HG02970 (cell line): ENCODE data around the gene SHQ1.

Source experiments
- ATAC-seq: cut with Tn5 transposase; IDR thresholded peaks from one replicate; pipeline ENCODE4 v1.9.1; 2021; ENCODE audit warnings: mild to moderate bottlenecking, moderate library complexity, moderate number of reproducible peaks; ENCODE audit not compliant: unreplicated experiment, low FRiP score

SHQ1 gene

DNA sequence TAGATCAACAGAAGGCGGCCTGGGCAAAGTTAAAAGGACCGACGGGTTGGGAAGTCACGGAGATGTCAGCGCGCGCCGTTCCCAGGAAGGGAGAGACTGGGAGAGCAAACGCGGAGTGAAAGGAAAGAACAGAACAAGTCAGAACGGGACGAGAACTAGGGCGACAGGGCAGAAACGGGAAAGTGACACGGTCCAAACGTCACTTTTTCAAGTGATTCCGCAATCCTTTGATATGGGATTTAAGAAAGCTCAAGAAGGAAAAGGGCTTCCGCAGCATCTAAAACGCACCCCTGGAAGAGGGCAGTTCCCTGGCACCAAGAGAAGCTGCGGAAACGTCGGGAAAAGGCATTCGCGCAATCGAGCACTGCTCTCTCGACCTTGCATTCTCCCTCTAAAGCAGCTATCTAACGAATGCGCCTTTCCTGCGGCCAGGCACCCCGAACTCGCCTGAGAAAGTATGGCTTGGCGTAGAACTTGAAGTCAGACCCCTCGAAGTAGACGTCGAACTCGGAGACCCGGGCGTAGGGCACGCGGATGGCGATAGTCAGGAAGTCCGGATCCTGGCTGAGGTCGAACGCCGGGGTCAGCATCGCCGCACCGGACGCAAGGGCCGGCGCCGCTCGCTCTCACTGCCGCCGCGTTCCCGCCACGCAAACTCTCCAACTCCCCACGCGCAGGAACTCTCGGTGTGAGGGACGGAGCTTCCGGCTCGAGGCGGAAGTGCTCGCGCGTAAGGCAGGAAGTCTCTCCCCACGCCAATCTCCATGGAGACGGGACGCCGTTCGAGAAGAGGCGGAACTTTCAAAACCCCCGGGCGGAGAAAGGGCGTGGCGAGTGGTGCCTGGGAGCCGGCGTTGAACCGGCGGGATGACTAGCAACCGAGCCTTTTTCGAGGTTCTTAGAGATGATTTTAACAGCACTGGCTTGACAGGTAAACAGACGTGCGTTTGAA is at the start of gene SHQ1:
Gene SHQ1, minus strand, starts transcription at position 695 of the 952 bp plus-strand sequence. Its CDS starts 105 bp downstream, at position 590.
- ATAC-seq, result peak; percentile 84

DNA sequence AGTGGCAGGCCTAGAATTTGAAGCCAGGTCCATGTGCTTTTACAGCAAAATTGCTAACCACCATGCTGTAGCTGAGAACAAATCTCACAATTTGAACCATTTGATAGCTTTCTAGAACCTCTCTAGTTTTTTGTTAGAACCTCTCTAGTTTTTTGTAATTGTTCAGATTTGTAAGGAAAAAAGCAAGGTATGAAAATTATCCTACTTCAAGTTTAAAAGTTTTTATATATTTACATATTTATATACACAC is 49.4 kb upstream of the SHQ1 start:
- no peak for ATAC-seq

DNA sequence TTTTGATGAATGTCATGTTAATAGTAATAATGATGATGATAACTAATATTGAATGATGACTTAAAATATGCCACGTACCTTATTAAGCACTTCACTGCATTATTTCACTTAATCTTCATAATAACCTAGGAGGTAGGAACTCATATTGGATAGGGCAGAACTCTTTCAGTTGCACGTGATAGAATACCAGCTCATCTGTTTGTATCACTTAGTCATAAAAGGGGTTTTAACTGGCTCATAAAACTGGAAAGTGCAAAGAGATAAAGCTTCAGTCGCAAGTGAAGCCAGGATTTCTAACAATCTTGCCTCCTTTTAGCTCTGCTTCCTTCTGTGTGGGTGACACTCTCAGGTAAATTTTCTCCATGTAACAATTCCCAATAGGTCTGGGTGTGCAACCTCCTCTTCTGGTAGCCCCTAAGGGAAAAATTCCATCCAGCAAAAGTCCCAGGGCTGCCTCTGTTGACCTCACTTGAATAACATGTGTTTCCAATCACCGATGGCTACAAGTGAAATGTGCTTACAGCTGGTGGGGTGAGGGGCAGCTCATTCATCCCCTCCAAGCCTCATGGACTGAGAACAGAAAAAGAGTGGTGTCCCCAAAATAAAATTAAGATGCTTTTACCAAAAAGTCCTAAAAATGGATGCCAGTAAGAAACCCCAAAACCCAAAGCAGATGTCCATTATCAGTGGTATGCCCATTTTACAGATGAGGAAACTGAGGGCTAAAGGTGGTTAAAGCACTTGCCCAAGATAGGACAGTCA is 48.9 kb upstream of the SHQ1 start:
- no peak for ATAC-seq

DNA sequence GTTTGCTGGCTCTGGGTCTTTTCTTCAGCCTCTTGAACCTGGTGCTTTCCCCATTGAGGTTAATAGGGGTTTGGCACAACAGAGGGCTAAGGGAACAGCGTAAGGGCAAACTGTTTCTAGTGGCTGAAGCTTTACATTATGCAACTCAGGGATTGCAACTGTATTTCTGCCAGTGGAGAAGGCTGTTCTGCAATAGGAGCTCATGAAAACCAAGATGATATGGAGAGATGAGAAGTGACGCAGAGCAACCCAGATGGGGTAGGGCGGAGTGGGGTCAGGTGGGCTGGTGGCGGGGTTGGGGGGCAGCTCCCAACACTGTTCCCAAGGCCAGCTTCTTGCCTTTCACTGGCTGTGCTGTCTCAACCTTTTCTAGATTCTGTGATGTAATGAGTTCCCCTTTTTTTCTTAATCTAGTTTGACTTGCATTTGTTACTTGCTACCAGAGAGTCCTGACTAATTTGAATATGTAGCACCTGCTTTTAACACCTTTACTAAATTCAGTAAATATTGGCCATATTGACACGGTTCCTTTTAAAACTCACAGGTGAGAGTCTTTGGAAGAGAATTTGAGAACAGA is 46.8 kb upstream of the SHQ1 start:
- ATAC-seq, result no peak

DNA sequence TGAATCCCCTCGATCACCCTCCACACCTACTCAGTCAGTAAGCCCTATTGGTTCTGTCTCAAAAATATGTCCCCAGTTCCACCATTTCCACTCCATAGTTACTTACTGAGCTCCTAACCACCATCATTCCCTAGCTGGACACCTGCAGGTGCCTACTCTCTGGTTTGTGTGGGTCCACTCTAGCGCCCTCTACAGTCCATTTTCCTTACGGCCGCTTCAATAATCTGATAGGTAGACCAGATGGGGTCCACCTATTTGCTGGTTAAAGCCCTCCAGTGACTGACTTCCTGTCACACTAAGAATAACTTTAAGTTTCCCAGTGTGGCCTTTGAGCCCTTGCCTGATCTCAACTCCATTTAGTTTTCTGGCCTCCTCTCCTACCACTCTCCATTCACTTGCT is 44.6 kb upstream of the SHQ1 start:
- no peak for ATAC-seq

DNA sequence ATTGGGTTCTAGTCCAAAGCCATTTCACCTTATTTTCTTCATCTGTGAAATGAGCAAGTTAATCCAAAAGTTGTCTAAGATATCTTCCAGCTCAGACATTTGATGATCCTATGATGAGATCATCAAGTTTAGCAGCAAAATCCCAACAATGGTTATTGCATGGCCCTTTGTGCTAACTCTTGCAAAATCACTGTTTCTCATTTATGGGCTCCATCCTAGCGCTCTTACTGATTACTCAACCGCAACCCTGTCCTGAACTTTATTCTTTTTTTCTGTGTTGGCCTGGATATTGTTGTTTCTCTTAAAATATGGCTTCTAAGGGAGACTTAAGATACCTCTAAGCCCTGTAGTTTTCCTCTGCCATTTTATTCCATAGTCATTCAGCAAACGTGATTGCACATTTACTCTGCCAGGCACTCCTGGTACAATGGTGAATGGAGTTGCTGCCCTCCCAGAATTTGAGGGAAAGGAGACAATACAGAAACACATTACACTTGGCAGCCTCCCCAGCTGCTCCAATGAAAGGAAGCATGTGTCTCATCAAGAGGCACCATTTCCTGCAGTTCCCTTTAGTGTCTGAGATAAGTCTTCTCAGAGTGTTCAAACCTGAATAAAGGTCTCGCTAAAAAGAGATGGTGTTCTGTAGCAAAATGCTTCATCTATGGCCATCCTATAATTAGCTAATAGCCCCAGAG is 44.0 kb upstream of the SHQ1 start:
- no peak for ATAC-seq

DNA sequence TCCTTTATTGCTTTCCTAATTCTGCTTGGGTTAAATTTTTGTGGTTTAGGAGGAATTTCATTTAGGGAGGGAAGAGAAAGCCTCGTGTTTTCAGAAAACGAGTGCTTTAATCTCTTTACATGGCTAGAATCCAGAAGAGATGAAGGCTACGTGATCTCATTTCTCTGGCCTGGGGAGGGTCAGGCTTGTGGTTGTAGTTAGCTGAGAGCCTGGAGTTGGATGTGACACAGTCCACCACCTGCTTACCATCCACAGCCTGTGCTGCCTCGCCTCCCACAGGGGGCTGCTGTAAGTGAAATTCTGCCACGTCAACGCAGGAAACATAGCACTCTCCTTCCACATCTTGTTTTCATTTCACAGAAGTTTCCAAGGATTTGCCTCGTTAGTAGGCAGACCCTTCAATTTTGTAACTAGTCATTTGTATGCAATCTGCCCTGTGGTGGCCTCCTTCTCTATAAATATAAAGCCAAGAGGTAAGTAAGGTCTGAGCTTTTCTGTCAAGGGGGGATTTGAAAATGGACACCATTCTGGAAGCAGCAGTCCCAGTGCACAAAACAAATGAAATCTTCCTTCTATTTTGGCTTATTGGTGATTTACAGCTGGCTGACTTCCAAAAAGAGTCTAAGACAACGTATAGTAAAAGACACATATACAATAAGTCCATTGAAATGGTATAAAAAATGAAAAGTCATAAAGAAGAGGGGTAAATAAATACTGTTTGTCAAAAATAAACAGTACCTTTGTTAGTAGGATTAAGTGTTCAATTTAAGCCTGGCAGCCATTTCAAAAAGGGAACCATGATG is 43.0 kb upstream of the SHQ1 start:
- no peak for ATAC-seq

DNA sequence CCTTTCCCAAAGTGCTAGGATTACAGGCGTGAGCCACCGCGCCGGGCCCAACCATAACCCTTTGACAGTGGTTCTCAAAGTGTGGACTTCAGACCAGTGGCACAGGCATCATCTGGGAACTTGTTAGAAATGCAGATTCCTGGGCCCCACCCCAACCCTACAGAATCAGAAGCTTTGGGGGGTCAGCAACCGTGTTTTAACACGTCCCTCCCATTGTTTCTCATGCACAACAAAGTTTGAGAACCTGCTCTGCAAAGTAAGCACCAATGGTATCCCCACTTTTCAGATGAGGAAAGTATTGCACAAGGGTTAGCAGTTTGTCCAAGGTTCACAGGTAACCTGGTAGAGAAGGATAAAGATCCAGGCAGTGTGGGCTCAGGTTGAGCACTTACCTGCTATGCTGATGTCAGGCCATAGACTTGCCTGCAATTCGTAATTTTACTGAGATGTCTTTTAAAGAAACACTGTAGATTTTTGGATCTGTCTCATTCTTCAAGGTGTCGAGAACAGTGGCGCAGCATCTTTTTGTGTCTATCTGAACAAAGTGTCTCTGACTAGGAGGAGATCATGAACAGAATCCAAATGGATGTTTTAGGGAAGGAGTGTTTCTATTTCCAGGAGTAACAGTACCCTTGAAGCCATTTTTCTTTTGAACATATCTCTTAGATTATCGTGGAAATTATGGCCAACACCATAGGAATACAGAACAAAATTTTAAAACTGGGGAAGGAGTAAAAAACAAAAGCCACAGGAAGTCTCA is 42.1 kb upstream of the SHQ1 start:
- ATAC-seq, result no peak

DNA sequence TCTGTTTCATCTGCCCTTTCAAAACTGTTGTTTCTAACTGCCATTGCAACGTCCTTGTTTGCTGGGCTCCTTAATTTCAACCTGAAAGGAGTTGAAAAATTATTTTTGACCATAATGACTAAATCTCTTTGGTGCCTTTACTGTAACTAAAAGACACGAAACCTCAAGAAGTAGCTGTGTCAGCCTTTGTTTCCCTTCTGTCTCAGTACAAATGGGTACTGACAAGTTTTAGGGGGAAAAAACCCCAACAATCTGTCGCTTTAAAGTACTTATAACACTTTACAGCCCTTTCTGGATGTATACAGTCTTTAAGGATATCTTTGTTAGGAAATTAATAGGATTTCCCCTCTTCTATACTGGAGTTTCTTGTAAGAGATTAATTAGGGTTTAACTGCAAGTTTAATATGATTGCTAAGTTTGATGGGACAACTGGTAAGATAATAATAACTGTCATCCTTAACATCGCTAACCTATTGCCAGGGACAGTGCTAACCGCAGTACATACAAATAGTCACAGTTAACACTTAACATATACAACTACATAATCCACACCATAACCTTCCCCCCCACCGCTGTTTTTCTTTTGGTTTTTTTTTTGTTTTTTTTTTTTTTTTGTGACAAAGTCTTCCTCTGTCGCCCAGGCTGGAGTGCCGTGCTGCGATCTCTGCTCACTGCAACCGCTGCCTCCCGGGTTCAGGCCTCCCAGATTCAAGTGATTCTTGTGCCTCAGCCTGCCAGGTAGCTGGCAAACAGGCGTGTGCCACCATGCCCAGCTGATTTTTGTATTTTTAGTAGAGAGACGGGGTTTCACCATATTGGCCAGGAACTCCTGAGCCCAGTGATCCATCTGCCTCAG is 41.3 kb upstream of the SHQ1 start:
- no peak for ATAC-seq

DNA sequence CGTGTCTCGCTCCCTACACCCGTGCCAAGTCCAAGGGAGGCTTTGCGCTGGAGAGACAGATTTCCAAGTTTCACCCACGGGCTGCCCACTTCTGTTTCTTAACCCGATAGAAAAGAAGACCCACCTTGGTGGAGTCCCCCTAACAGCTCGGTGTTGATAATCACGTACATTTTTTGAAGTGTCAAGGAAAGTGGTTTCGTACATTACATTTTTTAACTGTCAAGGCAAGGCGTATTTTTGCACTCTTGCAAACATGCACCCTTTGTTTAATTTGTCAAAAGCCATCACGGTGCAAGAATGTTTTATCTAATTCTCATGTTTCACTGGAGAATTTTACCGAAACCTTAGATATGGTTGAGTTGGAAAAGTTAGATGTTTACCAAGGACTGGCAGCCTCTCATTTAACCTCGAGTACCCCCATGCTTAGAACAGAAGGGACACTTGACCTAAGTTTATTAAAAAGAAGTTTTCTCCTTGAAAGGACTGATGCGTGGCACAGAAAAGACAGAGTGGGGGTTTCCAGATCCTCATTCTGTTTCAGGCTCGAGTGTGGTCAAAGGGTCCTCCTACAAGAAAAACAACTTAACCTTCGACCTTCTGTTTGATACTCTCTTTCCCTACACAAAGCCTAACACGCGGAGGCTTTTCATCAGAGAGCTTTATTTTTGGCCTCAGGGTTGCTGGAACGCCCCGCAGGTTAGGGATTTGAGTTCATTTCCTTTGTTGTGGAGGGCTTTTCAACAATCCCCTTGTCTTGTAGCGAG is 40.5 kb upstream of the SHQ1 start:
- no peak for ATAC-seq

DNA sequence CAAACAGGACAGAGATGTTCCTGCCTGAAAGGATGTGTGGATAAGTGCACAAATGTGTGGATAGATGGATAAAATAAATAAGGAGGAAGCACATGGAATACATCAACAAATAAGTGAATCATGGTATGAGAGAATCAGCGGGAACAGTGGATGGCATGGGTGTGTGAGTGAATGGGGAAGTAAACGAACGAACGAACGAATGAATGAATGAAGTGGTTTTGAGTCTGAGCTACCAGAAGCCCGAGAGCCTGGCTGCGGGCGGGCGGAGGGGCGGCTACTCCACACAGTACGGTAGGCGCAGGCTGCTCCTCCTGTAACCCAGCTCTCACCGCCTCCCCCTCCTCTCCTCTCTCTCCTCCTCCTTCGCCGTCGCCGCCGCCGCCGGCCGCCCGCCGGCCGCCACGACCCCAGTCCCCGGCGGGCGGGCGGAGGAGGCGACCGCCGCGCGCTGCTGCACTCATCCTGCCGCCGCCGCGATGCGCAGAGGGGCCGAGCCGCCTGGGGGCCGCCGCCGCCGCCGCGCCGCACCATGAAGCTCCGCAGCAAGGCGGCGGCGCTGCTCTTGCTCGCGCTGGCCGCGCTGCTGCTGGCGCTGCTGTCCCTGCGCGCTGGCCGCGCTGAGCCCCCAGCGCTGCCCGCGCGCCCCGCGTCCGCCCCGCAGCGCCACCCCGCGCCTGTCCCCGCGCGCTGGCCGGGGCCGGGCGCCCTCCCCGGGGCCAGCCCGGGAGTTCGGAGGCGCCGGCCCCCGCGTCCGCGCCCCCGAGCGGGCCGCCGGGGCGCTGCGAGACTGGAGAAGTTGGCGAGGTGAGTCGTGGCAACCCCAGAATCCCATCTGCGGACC is 39.7 kb upstream of the SHQ1 start, which contains the start of gene GXYLT2:
Gene GXYLT2, plus strand, starts transcription at position 342 of the 841 bp plus-strand sequence. Its CDS starts 188 bp downstream, at position 530.
- ATAC-seq, result no peak

DNA sequence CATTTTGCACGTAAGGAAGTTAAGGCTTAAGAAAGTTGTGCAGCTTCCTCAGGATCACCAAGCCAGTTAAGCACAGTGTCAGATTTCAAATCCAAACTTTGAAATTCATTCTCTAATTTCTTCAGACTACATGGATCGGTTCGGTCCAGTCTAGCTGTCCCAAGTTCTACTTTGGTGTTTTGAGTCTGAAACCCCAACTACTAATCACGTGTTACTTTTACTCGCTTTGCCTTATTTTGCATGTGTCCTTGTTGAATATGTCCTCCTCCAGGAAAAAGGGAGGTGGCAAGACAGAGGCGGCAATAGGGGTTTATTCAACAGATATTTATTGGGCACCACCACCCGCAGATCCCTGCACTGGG is 39.1 kb upstream of the SHQ1 start:
- no peak for ATAC-seq

DNA sequence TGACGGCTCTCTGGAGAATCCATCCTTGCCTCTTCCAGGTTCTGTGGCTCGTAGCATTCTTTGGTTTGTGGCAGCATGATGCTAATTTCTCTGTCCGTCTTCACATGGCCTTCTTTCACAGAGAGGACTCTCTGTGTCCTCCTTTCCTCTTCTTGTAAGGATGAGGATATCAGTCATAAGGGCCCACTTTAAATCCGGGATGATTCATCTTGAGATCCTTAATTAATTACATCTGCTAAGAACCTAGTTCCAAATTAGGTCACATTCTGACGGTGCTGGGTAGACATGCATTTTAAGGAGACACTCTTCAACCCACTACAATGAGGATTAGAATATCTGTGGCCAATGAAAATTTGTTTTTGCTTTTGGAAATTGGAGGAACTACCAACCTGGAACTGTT is 23.9 kb upstream of the SHQ1 start:
- no peak for ATAC-seq

DNA sequence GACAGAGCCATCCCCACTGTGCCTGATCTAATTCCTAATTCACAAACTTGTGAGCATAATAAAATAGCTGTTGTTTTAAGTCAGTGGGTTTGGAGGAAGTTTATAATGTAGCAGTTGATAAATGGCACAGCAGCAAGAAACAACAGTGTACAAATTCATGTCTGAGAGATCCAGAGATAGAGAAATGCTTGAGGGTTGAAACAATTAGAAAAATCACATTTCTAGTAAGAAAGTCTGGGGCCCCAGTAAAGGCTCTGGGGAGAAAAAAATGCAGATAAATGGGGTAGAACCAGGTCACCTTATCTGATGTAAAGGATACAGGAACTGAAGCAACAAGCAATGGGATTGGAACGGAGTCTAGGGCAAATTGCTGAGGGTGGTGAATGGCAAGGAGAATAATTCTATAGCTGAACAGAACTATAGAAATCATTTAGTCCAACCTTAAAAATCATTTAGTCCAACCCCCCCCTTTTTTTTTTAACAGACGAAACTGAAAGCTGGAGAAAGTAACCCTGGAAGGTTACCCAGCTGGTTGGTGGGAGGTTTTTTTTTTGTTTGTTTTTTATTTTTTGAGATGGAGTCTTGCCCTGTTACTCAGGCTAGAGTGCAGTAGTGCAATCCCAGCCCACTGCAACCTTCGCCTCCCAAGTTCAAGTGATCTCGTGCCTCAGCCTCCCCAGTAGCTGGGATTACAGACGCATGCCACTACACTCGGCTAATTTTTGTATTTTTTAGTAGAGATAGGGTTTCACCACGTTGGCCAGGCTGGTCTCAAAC is 14.3 kb upstream of the SHQ1 start:
- ATAC-seq, result no peak

DNA sequence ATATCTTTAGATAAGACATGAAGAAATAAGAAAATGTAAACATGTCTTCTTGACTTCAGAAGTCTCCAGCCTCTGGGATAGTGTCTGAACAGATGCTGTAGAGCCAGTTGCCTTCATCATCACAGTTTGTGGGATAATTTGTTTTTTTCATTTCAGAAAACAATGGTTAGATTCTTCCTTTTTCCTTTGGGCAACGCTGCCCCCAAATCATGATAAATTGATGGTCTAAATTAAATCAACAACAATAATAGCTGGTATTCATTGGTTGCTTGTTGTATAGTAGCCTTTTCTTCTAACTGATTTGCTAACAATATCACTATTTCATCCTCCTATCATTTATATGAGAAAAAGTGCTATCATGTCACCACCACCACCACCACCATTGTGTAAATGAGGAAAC is 12.6 kb upstream of the SHQ1 start:
- ATAC-seq, result no peak

DNA sequence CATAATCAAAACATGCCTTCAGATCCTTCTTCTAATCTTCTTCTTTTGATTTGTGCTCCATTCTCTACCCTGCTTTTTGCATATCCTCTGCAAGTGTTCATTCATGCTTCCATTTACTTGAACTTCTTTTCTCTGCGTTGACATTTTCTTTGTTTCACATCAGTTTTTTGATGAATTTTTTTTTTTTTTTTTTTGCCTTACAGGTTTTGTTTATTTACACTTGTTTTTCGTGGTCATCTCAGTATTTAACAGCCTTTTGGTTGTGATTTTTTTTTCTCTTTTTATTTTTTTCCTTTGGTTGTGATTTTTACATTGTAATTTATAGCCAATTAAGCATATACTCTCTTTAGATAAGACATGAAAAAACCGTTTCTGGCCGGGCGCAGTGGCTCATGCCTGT is 11.8 kb upstream of the SHQ1 start:
- no peak for ATAC-seq
